Stimulated activated naive CD8-positive, alpha-beta T cell treated with anti-CD3 and anti-CD28 coated beads, Interleukin-15, Interleukin-2, amounts not matched to agents 100 ng/mL and 50 ng/mL, for 24 hours (primary cell): ENCODE measurements around the gene PLCL1.
A peak's percentile ranks its signal among the peaks of the same experiment; 100 is the strongest.
"Not testable (repeated sequence)": the region's sequence is repeated elsewhere in the genome, so short reads cannot be mapped to it uniquely, and the experiment has no call there.

Experiments used
- H3K27ac Mint-ChIP-seq: one replicate; pipeline ENCODE4 v1.8.0; 2021; ENCODE audit warnings: mild to moderate bottlenecking, mixed read lengths
- H3K27me3 Mint-ChIP-seq: one replicate; pipeline ENCODE4 v1.8.0; 2021; ENCODE audit warnings: mixed read lengths
- H3K36me3 Mint-ChIP-seq: one replicate; pipeline ENCODE4 v1.8.0; 2021; ENCODE audit warnings: low read depth, mixed read lengths
- H3K4me1 Mint-ChIP-seq: one replicate; pipeline ENCODE4 v1.8.0; 2021; ENCODE audit warnings: low read depth, mixed read lengths
- H3K4me3 Mint-ChIP-seq: one replicate; pipeline ENCODE4 v1.8.0; 2021; ENCODE audit warnings: mild to moderate bottlenecking, mixed read lengths
- H3K9me3 Mint-ChIP-seq: one replicate; pipeline ENCODE4 v1.8.0; 2021; ENCODE audit warnings: mixed read lengths

The PLCL1 gene

DNA sequence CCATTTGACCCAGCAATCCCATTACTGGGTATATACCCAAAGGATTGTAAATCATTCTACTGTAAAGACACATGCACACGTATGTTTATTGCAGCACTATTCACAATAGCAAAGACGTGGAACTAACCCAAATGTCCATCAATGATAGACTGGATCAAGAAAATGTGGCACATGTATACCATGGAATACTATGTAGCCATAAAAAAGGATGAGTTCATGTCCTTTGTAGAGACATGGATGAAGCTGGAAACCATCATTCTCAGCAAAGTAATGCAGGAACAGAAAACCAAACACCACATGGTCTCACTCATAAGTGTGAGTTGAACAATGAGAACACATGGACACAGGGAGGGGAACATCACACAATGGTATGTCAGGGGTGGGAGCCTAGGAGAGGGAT, 30.4 kb downstream of the PLCL1 start:
- H3K4me3 Mint-ChIP-seq, H3K27ac Mint-ChIP-seq: not testable (repeated sequence)

GRCh38 chr2:197835293-197835692, 30.9 kb downstream of the PLCL1 start:
- H3K4me3 Mint-ChIP-seq, result no peak overlapping the region
- peaks cover 13% of the 10 kb centered on the region for H3K9me3 Mint-ChIP-seq
- H3K4me1 Mint-ChIP-seq, result peaks cover 37% of the 10 kb centered on the region
- H3K36me3 Mint-ChIP-seq, result no peaks in the 10 kb centered on the region
- no peak overlapping the region for H3K27ac Mint-ChIP-seq
- no peaks in the 10 kb centered on the region for H3K27me3 Mint-ChIP-seq

More for the DNA sequence above, 30.4 kb downstream of the PLCL1 start:
- Mint-ChIP-seq H3K9me3 (peaks cover 13% of the 10 kb centered on the region), H3K4me1 (peaks cover 31% of the 10 kb centered on the region)
- not testable (repeated sequence) for H3K27me3 Mint-ChIP-seq, H3K36me3 Mint-ChIP-seq

- Mint-ChIP-seq H3K27ac (peak overlapping the region; percentile 61), H3K36me3 (no peaks in the 10 kb centered on the region), H3K4me1 (peaks cover 55% of the 10 kb centered on the region), H3K9me3 (peaks cover 4% of the 10 kb centered on the region), H3K4me3 (peak overlapping the region; percentile 72), H3K27me3 (peaks cover 4% of the 10 kb centered on the region)
Measured at GRCh38 chr2:197838036-197838435, 33.6 kb downstream of the PLCL1 start.

DNA sequence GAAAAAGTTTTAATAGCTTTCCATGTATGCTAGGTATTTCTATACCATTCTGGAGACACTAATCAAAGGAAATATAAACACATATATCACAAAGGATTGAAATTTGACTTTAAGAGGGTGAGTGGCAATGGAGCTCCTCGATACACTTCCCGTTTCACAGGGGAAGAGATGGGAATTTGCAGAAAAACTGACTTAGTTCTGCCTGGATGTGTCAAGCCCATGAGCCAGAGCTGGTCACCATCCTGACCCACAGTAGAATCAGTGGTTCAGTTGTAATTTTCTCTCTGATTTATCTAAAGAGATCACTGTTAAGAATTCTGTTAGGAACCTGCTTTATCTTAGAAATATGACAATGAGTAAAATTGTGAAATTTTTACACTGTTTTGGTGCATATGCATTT, 34.2 kb downstream of the PLCL1 start:
- peak overlapping the region; percentile 61 for H3K27ac Mint-ChIP-seq
- H3K9me3 Mint-ChIP-seq, result no peaks in the 10 kb centered on the region
- H3K4me3 Mint-ChIP-seq, result peak overlapping the region; percentile 72
- H3K27me3 Mint-ChIP-seq, result peaks cover 4% of the 10 kb centered on the region
- peaks cover 55% of the 10 kb centered on the region for H3K4me1 Mint-ChIP-seq
- H3K36me3 Mint-ChIP-seq, result no peaks in the 10 kb centered on the region

DNA sequence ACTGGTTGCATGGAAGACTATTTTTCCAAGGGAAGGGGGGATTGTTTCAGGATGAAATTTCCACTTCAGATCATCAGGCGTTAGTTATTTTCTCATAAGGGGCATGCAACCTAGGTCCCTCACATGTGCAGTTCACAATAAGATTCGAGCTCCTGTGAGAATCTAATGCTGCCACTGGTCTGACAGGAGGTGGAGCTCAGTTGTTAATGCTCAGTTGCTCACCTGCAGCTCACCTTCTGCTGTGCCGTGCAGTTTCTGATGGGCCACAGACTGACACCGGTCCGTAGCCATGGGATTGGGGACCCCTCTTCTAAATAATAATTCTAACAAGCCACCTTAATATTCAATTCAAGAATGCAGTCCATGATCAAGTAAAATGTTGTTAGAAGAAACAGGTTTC, 34.9 kb downstream of the PLCL1 start:
- no peaks in the 10 kb centered on the region for H3K9me3 Mint-ChIP-seq
- H3K36me3 Mint-ChIP-seq, result no peaks in the 10 kb centered on the region
- H3K27me3 Mint-ChIP-seq, result peaks cover 4% of the 10 kb centered on the region
- H3K4me3 Mint-ChIP-seq, result no peak overlapping the region
- peaks cover 55% of the 10 kb centered on the region for H3K4me1 Mint-ChIP-seq
- H3K27ac Mint-ChIP-seq, result no peak overlapping the region

- H3K4me1 Mint-ChIP-seq, result peaks cover 55% of the 10 kb centered on the region
- no peaks in the 10 kb centered on the region for H3K36me3 Mint-ChIP-seq
- H3K27ac Mint-ChIP-seq, result no peak overlapping the region
- peaks cover 4% of the 10 kb centered on the region for H3K27me3 Mint-ChIP-seq
- no peaks in the 10 kb centered on the region for H3K9me3 Mint-ChIP-seq
- H3K4me3 Mint-ChIP-seq, result no peak overlapping the region
Measured at GRCh38 chr2:197839856-197840255, 35.5 kb downstream of the PLCL1 start.

GRCh38 chr2:197846128-197846527, 41.7 kb downstream of the PLCL1 start:
- Mint-ChIP-seq H3K36me3 (no peaks in the 10 kb centered on the region), H3K4me3 (no peak overlapping the region), H3K27me3 (peaks cover 4% of the 10 kb centered on the region), H3K4me1 (peaks cover 72% of the 10 kb centered on the region), H3K27ac (no peak overlapping the region), H3K9me3 (no peaks in the 10 kb centered on the region)

GRCh38 chr2:197846777-197847176, 42.4 kb downstream of the PLCL1 start:
- H3K27me3 Mint-ChIP-seq, result peaks cover 4% of the 10 kb centered on the region
- H3K9me3 Mint-ChIP-seq, result no peaks in the 10 kb centered on the region
- H3K4me1 Mint-ChIP-seq, result peaks cover 74% of the 10 kb centered on the region
- H3K27ac Mint-ChIP-seq, result no peak overlapping the region
- H3K36me3 Mint-ChIP-seq, result no peaks in the 10 kb centered on the region
- no peak overlapping the region for H3K4me3 Mint-ChIP-seq

GRCh38 chr2:197847651-197848401, 43.4 kb downstream of the PLCL1 start:
- Mint-ChIP-seq H3K27me3 (no peaks in the 10 kb centered on the region), H3K36me3 (no peaks in the 10 kb centered on the region), H3K4me3 (peak overlapping the region; percentile 31), H3K4me1 (peaks cover 70% of the 10 kb centered on the region), H3K9me3 (no peaks in the 10 kb centered on the region), H3K27ac (peak overlapping the region; percentile 21)

GRCh38 chr2:197848602-197849001, 44.2 kb downstream of the PLCL1 start:
- H3K27ac Mint-ChIP-seq, result no peak overlapping the region

GRCh38 chr2:197850882-197851450, 46.6 kb downstream of the PLCL1 start:
- no peak overlapping the region for H3K27ac Mint-ChIP-seq
- H3K4me3 Mint-ChIP-seq, result no peak overlapping the region
- peaks cover 62% of the 10 kb centered on the region for H3K4me1 Mint-ChIP-seq

More at GRCh38 chr2:197848602-197849001, 44.2 kb downstream of the PLCL1 start:
- no peaks in the 10 kb centered on the region for H3K36me3 Mint-ChIP-seq
- no peaks in the 10 kb centered on the region for H3K9me3 Mint-ChIP-seq
- H3K4me1 Mint-ChIP-seq, result peaks cover 70% of the 10 kb centered on the region
- no peaks in the 10 kb centered on the region for H3K27me3 Mint-ChIP-seq
- no peak overlapping the region for H3K4me3 Mint-ChIP-seq

DNA sequence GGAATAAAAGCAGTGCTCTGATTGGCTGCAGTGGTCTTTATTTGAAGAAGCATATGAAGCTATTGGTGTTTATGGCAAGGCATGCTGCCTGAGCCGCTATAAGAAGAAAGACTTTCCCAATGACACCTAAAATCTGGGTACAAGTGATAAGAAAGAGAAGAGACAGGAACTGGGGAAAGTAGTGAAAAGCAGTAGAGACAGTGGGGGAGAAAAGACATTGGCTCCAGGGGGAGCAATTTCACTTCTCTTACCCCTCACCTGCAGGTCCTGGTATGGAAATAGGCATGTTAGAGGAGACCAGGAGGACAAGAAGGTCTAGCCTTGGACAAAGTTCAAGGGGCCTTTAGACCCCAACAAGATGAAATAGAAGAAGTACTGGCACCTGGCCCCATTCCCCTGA, 47.1 kb downstream of the PLCL1 start:
- Mint-ChIP-seq H3K27me3 (no peaks in the 10 kb centered on the region), H3K9me3 (no peaks in the 10 kb centered on the region), H3K27ac (no peak overlapping the region), H3K4me1 (peaks cover 58% of the 10 kb centered on the region), H3K4me3 (no peak overlapping the region), H3K36me3 (no peaks in the 10 kb centered on the region)

More at GRCh38 chr2:197850882-197851450, 46.6 kb downstream of the PLCL1 start:
- no peaks in the 10 kb centered on the region for H3K36me3 Mint-ChIP-seq
- H3K9me3 Mint-ChIP-seq, result no peaks in the 10 kb centered on the region
- H3K27me3 Mint-ChIP-seq, result no peaks in the 10 kb centered on the region

DNA sequence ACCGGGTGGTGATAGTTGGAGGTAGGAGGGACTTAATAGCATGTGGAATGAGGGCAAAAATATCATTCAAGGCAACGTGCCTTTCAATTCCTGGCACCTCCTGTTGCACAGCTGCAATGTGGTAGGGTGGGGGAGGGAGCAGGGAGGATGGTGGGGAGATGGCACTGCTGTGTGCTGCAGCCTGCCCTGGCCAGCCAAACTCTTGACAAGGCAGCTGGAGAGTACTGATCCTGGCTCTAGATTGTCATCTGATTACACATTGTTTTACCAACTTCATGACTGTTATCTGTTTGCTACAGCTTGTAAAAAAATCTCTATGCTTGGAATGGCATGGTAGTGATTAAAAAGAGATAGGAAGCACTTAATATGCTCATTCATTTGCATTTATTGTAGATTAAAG, 47.7 kb downstream of the PLCL1 start:
- Mint-ChIP-seq H3K4me3 (no peak overlapping the region), H3K36me3 (no peaks in the 10 kb centered on the region)

DNA sequence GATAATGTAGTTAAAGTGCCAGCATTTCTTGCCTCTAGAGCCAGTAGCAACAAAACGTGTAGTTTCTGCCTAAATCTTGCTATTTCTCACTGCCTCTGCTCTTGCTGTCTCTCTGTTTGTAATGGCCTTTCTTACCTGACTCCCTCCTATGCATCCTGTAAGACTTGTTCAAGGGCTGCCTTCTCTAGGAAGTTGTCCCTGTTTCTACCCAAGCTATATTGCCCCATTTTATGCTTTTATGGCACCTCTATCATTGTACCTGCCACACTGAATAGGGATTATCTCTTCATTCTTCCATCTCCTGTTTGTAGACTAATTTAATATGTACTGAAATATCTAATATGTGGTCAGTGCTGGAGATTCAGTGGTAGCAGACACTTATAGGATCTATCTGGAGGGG, 49.2 kb downstream of the PLCL1 start:
- Mint-ChIP-seq H3K9me3 (peaks cover 5% of the 10 kb centered on the region), H3K4me1 (peaks cover 43% of the 10 kb centered on the region), H3K27ac (no peak overlapping the region), H3K4me3 (no peak overlapping the region), H3K27me3 (no peaks in the 10 kb centered on the region), H3K36me3 (peaks cover 4% of the 10 kb centered on the region)

More for the DNA sequence above, 47.7 kb downstream of the PLCL1 start:
- Mint-ChIP-seq H3K27ac (no peak overlapping the region), H3K9me3 (no peaks in the 10 kb centered on the region), H3K4me1 (peaks cover 51% of the 10 kb centered on the region), H3K27me3 (no peaks in the 10 kb centered on the region)

GRCh38 chr2:197857476-197858107, 53.2 kb downstream of the PLCL1 start:
- peaks cover 14% of the 10 kb centered on the region for H3K4me1 Mint-ChIP-seq
- H3K36me3 Mint-ChIP-seq, result peaks cover 4% of the 10 kb centered on the region
- H3K4me3 Mint-ChIP-seq, result no peak overlapping the region
- peaks cover 14% of the 10 kb centered on the region for H3K9me3 Mint-ChIP-seq
- no peak overlapping the region for H3K27ac Mint-ChIP-seq
- H3K27me3 Mint-ChIP-seq, result no peaks in the 10 kb centered on the region
